Smooth muscle cell (in vitro differentiated cells): Measurements from ENCODE around the gene SETD1B. TPM values are rescaled to one million over a fixed set of nuclear protein-coding genes. Genes with fewer than 3 reads are reported as not detected.
"Not testable (repeated sequence)": the region's sequence is repeated elsewhere in the genome, so short reads cannot be mapped to it uniquely, and the experiment has no call there.

Experiments used
- DNase-seq: peaks from one replicate; lab custom pipeline; 2025; ENCODE audit not compliant: unreplicated experiment; lab: John Stamatoyannopoulos, UW
- H2AFZ ChIP-seq: fragments of 200-600 bp; sonication (generic); 2 replicates; pipeline ENCODE4 v1.6.0; 2016; ENCODE audit warnings: antibody characterized with exemption, low read depth, mild to moderate bottlenecking
- H3F3A ChIP-seq: fragments of 200-600 bp; sonication (generic); 2 replicates; pipeline ENCODE4 v1.6.0; 2017; ENCODE audit warnings: antibody characterized with exemption, low read depth
- H3K27ac ChIP-seq: fragments of 200-600 bp; sonication (generic); 2 replicates; pipeline ENCODE4 v1.5.1; 2016; ENCODE audit warnings: low read depth, mild to moderate bottlenecking
- H3K27me3 ChIP-seq: fragments of 200-600 bp; sonication (generic); 2 replicates; pipeline ENCODE4 v1.6.1; 2016; ENCODE audit warnings: low read depth, mild to moderate bottlenecking
- H3K36me3 ChIP-seq: fragments of 200-600 bp; sonication (generic); 2 replicates; pipeline ENCODE4 v1.5.1; 2016; ENCODE audit warnings: low read depth
- H3K4me1 ChIP-seq: fragments of 200-600 bp; sonication (generic); 2 replicates; pipeline ENCODE4 v1.5.1; 2016; ENCODE audit warnings: low read depth
- H3K4me2 ChIP-seq: fragments of 200-600 bp; sonication (generic); 2 replicates; pipeline ENCODE4 v1.6.0; 2016; ENCODE audit warnings: mild to moderate bottlenecking
- H3K4me3 ChIP-seq: fragments of 200-600 bp; sonication (generic); 2 replicates; pipeline ENCODE4 v1.5.1; 2016; ENCODE audit warnings: mild to moderate bottlenecking
- H3K79me2 ChIP-seq: fragments of 200-600 bp; sonication (generic); 2 replicates; pipeline ENCODE4 v1.6.0; 2016; ENCODE audit warnings: low read depth, mild to moderate bottlenecking
- H3K9ac ChIP-seq: fragments of 200-600 bp; sonication (generic); 2 replicates; pipeline ENCODE4 v1.6.0; 2016; ENCODE audit warnings: low read depth
- H3K9me3 ChIP-seq: fragments of 200-600 bp; sonication (generic); replicated peaks from 2 replicates; pipeline ENCODE4 v1.5.1; 2016; ENCODE audit warnings: low read depth
- H4K20me1 ChIP-seq: fragments of 200-600 bp; sonication (generic); 2 replicates; pipeline ENCODE4 v1.6.0; 2016; ENCODE audit warnings: low read depth
- CTCF ChIP-seq: fragments of 200-600 bp; sonication (generic); IDR thresholded peaks from 2 replicates; pipeline ENCODE4 v1.5.1; 2017; ENCODE audit warnings: borderline replicate concordance, mild to moderate bottlenecking, antibody characterized with exemption; ENCODE audit not compliant: insufficient read depth, poor library complexity, severe bottlenecking
- WGBS: methylation state at CpG from one replicate; pipeline ENCODE4 v1.1.7; 2016; ENCODE audit warnings: low lambda C conversion rate; 5-methylcytosine and 5-hydroxymethylcytosine counted together
- polyA plus RNA-seq: library from polyadenylated mRNA; unstranded; fragments of >200 nt; fragmentation: Nextera tagmentation; extraction: Ambion mirVana; gene quantifications from 2 replicates; pipeline ENCODE4 v1.2.1, GENCODE V29; 2016
- total RNA-seq: library from RNA; depleted of rRNA; stranded (reverse); fragments of >200 nt; gene quantifications from 2 replicates; pipeline ENCODE4 v1.2.3, GENCODE V29; 2014

Gene SETD1B
- total and polyA plus RNA-seq, 2 experiments from 2014 or later, result 1.9 to 4.2 TPM

GRCh38 chr12:121860257-121860656 lies 56.4 kb downstream of the SETD1B start:
- DNase-seq, result no peak
- Histone ChIP-seq H3K9me3 (no peaks in the 10 kb centered on the region), H3K27me3 (no peaks in the 10 kb centered on the region)

GRCh38 chr12:121860699-121861098 lies 56.9 kb downstream of the SETD1B start:
- not testable (repeated sequence) for H3K27ac ChIP-seq, H4K20me1 ChIP-seq, H3K4me1 ChIP-seq, H3K9me3 ChIP-seq, H3K79me2 ChIP-seq, DNase-seq, H2AFZ ChIP-seq, H3K36me3 ChIP-seq, H3K9ac ChIP-seq, H3K4me2 ChIP-seq, H3K4me3 ChIP-seq, H3K27me3 ChIP-seq
- 95% methylated on average over 4 of the region's 4 CpGs for WGBS
- peaks cover 31% of the 10 kb centered on the region for H3F3A ChIP-seq

More at GRCh38 chr12:121860257-121860656, 56.4 kb downstream of the SETD1B start:
- no peak for TF ChIP-seq CTCF
- 89% methylated on average over 1 of the region's 1 CpG for WGBS
- Histone ChIP-seq H3K4me3 (no peak overlapping the region), H4K20me1 (no peaks in the 10 kb centered on the region), H3K27ac (peak overlapping the region; percentile 15), H2AFZ (no peak overlapping the region), H3K9ac (no peak overlapping the region), H3K79me2 (no peaks in the 10 kb centered on the region), H3F3A (peaks cover 31% of the 10 kb centered on the region), H3K36me3 (no peaks in the 10 kb centered on the region), H3K4me1 (peaks cover 9% of the 10 kb centered on the region), H3K4me2 (no peak overlapping the region)

GRCh38 chr12:121861636-121862254 lies 57.9 kb downstream of the SETD1B start:
- no peak for DNase-seq
- peaks cover 31% of the 10 kb centered on the region for H3F3A ChIP-seq
- H2AFZ ChIP-seq, result peak overlapping the region; percentile 12
- no peaks in the 10 kb centered on the region for H3K9me3 ChIP-seq
- no peaks in the 10 kb centered on the region for H3K36me3 ChIP-seq
- no peak for TF ChIP-seq CTCF
- H3K4me2 ChIP-seq, result peak overlapping the region; percentile 62
- 3% methylated on average over 11 of the region's 11 CpGs for WGBS
- H3K27me3 ChIP-seq, result no peaks in the 10 kb centered on the region
- peaks cover 9% of the 10 kb centered on the region for H3K4me1 ChIP-seq
- peak overlapping the region; percentile 2 for H3K27ac ChIP-seq
- H3K79me2 ChIP-seq, result no peaks in the 10 kb centered on the region
- H4K20me1 ChIP-seq, result no peaks in the 10 kb centered on the region
- H3K4me3 ChIP-seq, result peak overlapping the region; percentile 3
- no peak overlapping the region for H3K9ac ChIP-seq

GRCh38 chr12:121866331-121866730 lies 62.5 kb downstream of the SETD1B start:
- no peaks in the 10 kb centered on the region for H4K20me1 ChIP-seq
- no peaks in the 10 kb centered on the region for H3K79me2 ChIP-seq
- DNase-seq, result no peak
- no peak for TF ChIP-seq CTCF
- H2AFZ ChIP-seq, result no peak overlapping the region
- no peak overlapping the region for H3K4me3 ChIP-seq
- peaks cover 12% of the 10 kb centered on the region for H3F3A ChIP-seq
- 52% methylated on average over 4 of the region's 4 CpGs for WGBS
- H3K9ac ChIP-seq, result no peak overlapping the region
- H3K36me3 ChIP-seq, result no peaks in the 10 kb centered on the region
- no peak overlapping the region for H3K4me2 ChIP-seq
- no peak overlapping the region for H3K27ac ChIP-seq
- H3K4me1 ChIP-seq, result peaks cover 8% of the 10 kb centered on the region
- no peaks in the 10 kb centered on the region for H3K27me3 ChIP-seq
- no peaks in the 10 kb centered on the region for H3K9me3 ChIP-seq

- H3K4me3 ChIP-seq, H3K9ac ChIP-seq, H3K27me3 ChIP-seq, H2AFZ ChIP-seq, H3K79me2 ChIP-seq, H3K4me2 ChIP-seq, H3K4me1 ChIP-seq, H3K27ac ChIP-seq, H4K20me1 ChIP-seq, DNase-seq, H3K9me3 ChIP-seq, H3K36me3 ChIP-seq: not testable (repeated sequence)
- 98% methylated on average over 8 of the region's 8 CpGs for WGBS
- H3F3A ChIP-seq, result peaks cover 13% of the 10 kb centered on the region
These were observed 65.4 kb downstream of the SETD1B start for GRCh38 chr12:121869229-121869628.
